Ishikawa (cell line): Measurements from ENCODE around the gene OTUB1.

Source experiments
- CEBPB ChIP-seq: IDR thresholded peaks from 2 replicates; pipeline ENCODE4 v1.6.1; 2012
- CREB1 ChIP-seq: IDR thresholded peaks from 2 replicates; pipeline ENCODE4 v1.6.1; 2012; ENCODE audit warnings: low read depth
- EGR1 ChIP-seq: IDR thresholded peaks from 2 replicates; pipeline ENCODE4 v1.6.1; 2012
- EP300 ChIP-seq: IDR thresholded peaks from 2 replicates; pipeline ENCODE4 v1.6.1; 2012; ENCODE audit warnings: borderline replicate concordance
- FOXM1 ChIP-seq: IDR thresholded peaks from 2 replicates; pipeline ENCODE4 v1.6.1; 2012; ENCODE audit warnings: low read depth, borderline replicate concordance
- NFIC ChIP-seq: IDR thresholded peaks from 2 replicates; pipeline ENCODE4 v1.6.1; 2012
- RAD21 ChIP-seq: IDR thresholded peaks from 2 replicates; pipeline ENCODE4 v1.6.1; 2012; ENCODE audit warnings: low read depth
- TAF1 ChIP-seq: IDR thresholded peaks from 2 replicates; pipeline ENCODE4 v1.6.1; 2012; ENCODE audit warnings: low read depth, mild to moderate bottlenecking
- TCF12 ChIP-seq: IDR thresholded peaks from 2 replicates; pipeline ENCODE4 v1.6.1; 2012; ENCODE audit warnings: low read depth
- TEAD4 ChIP-seq: IDR thresholded peaks from 2 replicates; pipeline ENCODE4 v1.6.1; 2012
- YY1 ChIP-seq: IDR thresholded peaks from 2 replicates; pipeline ENCODE4 v1.6.1; 2012; ENCODE audit warnings: low read depth
- ZBTB7A ChIP-seq: IDR thresholded peaks from 2 replicates; pipeline ENCODE4 v1.6.1; 2012; ENCODE audit warnings: low read depth
- TF ChIP-seq, protein P1 (sequence below): IDR thresholded peaks from 2 replicates; pipeline ENCODE4 v1.6.1; 2012; ENCODE audit warnings: low read depth, mild to moderate bottlenecking
- TF ChIP-seq, protein P2 (sequence below): IDR thresholded peaks from 2 replicates; pipeline ENCODE4 v1.6.1; 2012
- TF ChIP-seq, protein P3 (sequence below): IDR thresholded peaks from 2 replicates; pipeline ENCODE4 v1.6.1; 2012

OTUB1 gene

DNA sequence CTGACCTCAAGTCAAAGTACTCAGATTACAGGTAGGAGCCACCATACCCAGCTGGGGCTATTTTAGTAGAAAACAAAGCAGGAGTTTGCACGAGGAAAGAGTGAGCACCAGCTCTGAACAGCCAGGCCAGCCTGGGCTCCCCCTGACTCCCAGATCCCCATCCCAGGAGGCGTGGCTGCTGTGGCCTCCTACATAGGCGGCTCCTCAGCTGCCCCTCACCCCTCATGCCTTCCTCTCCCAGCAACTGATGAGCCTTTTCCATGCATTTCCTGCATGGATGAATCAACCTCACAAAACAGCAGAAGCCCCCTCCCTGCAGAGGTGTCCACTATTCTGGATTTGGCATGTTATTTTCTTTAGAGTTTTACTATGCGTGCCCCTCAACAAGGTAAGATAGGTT is 39.0 kb downstream of the OTUB1 start:
- no peak for TF ChIP-seq TEAD4
- TF ChIP-seq FOXM1, result no peak

DNA sequence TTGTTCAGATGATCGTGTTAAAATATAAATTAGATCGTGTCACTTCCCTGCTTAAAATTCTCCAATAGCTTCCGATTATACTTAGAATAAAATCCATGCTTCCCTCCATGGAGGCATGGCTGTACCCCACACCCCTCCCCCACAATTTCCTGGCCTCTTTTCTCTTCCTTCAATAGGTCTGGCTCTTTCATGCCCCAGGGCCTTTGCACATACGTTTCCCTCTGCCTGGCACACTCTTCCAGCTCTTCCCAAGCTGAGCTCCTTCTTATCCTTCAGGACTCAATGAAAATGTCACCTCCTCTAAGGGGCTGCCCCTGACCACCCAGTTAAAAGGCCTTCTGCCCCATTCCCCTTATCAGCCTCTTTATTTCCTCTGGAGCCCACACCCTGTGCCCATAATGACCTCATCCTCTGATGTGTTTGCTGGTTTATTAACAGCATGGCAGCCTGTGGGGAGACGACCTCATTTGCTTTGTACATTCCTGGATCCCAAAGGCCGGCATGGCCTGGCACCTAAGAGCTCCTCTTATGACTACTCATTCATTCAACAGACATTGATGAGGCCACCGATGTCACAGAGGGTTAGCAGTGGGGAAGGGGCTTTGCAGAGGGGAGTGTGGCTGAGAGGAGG is 40.5 kb downstream of the OTUB1 start:
- no peak for TF ChIP-seq CEBPB
- TF ChIP-seq TCF12, result no peak
- TF ChIP-seq TEAD4, result no peak
- TF ChIP-seq FOXM1, result no peak
- no peak for TF ChIP-seq ZBTB7A
- TF ChIP-seq, protein P1, sequence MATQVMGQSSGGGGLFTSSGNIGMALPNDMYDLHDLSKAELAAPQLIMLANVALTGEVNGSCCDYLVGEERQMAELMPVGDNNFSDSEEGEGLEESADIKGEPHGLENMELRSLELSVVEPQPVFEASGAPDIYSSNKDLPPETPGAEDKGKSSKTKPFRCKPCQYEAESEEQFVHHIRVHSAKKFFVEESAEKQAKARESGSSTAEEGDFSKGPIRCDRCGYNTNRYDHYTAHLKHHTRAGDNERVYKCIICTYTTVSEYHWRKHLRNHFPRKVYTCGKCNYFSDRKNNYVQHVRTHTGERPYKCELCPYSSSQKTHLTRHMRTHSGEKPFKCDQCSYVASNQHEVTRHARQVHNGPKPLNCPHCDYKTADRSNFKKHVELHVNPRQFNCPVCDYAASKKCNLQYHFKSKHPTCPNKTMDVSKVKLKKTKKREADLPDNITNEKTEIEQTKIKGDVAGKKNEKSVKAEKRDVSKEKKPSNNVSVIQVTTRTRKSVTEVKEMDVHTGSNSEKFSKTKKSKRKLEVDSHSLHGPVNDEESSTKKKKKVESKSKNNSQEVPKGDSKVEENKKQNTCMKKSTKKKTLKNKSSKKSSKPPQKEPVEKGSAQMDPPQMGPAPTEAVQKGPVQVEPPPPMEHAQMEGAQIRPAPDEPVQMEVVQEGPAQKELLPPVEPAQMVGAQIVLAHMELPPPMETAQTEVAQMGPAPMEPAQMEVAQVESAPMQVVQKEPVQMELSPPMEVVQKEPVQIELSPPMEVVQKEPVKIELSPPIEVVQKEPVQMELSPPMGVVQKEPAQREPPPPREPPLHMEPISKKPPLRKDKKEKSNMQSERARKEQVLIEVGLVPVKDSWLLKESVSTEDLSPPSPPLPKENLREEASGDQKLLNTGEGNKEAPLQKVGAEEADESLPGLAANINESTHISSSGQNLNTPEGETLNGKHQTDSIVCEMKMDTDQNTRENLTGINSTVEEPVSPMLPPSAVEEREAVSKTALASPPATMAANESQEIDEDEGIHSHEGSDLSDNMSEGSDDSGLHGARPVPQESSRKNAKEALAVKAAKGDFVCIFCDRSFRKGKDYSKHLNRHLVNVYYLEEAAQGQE, result no peak
- TF ChIP-seq RAD21, result no peak
- no peak for TF ChIP-seq YY1
- TF ChIP-seq, protein P2, sequence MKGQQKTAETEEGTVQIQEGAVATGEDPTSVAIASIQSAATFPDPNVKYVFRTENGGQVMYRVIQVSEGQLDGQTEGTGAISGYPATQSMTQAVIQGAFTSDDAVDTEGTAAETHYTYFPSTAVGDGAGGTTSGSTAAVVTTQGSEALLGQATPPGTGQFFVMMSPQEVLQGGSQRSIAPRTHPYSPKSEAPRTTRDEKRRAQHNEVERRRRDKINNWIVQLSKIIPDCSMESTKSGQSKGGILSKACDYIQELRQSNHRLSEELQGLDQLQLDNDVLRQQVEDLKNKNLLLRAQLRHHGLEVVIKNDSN, result no peak
- TF ChIP-seq EGR1, result no peak
- TF ChIP-seq, protein P3, sequence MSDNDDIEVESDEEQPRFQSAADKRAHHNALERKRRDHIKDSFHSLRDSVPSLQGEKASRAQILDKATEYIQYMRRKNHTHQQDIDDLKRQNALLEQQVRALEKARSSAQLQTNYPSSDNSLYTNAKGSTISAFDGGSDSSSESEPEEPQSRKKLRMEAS, result no peak
- TF ChIP-seq TAF1, result no peak
- no peak for TF ChIP-seq CREB1
- TF ChIP-seq EP300, result no peak
- TF ChIP-seq NFIC, result no peak

DNA sequence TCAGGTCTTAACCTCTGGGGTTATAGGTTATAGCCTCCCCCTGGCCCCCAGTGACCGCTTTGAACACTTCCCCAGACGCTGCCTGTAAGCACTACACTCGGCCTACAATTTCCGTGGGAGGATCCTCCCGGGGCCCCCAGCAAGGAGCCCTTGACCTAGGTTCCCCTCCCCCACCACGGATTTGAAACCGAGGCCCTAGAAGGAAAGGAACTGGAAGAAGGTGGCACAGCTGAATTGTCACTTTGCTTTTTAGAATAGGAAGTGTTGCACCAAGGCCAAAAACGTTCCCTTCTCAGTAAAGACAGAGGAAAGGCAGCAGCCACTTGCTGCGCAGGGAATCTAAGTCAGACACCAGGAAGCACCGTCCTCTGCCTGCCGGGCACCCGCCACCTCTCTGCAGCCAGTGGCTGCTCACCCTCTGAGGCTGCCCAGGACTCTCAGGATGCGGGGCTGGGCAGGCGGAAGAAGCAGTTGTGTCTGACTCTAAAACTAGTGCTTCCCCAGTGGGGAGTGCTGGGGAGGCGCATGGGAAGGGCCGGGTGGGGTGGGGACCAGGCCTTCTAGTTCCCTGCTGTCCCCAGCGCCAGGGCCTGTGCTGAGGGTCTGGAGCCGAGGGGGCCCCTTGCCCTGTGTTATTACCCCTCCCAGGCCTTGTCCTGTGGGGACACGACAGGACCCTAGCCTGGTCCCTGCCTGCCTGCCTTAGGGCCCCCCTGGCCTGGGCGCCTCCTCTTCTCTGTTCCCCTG is 41.6 kb downstream of the OTUB1 start:
- TF ChIP-seq, protein P3, result no peak
- TF ChIP-seq, protein P1, result no peak
- TF ChIP-seq CREB1 (no peak), ZBTB7A (no peak), YY1 (no peak), NFIC (no peak), TEAD4 (no peak), CEBPB (no peak), EP300 (no peak), TAF1 (no peak), FOXM1 (no peak), RAD21 (no peak), TCF12 (no peak), EGR1 (no peak)
- TF ChIP-seq, protein P2, result no peak

DNA sequence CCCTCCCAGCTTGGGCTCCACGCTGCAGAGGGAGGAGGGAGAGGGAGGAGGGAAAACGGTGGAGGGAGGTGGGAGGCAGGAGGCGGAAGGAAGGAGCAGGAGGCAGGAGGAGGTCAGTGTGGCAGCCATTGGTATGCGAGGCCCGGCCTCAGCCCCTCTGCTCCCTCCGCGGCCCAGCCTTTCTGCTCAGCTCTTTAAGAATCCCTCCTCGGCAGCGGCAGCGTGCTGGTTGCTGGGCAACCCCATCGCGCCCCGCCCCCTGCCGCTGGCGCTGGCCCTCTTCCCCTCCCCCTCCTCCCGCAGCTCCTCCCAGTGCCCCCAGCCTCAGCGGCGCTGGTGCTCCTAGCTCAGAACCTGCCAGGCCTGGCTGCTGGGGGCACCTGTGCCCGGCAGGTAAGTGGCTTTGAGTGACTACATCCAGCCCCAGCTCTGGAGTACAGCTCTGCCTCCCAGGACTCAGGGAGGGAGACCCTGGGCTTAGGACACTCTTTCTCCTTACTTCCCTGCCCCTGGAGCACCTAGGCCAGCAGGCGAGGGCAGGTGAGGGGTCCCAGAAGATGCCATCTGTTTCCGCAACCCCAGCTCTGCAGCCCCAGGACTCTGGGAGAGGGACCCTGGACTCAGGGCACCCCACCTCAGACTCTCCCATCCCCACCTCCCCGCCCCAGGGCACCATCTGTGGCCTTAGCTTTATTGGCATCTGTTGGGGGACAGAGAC is 42.3 kb downstream of the OTUB1 start:
- no peak for TF ChIP-seq ZBTB7A
- no peak for TF ChIP-seq YY1
- TF ChIP-seq, protein P3, result no peak
- no peak for TF ChIP-seq FOXM1
- TF ChIP-seq, protein P2, result no peak
- TF ChIP-seq NFIC, result no peak
- TF ChIP-seq TAF1, result no peak

DNA sequence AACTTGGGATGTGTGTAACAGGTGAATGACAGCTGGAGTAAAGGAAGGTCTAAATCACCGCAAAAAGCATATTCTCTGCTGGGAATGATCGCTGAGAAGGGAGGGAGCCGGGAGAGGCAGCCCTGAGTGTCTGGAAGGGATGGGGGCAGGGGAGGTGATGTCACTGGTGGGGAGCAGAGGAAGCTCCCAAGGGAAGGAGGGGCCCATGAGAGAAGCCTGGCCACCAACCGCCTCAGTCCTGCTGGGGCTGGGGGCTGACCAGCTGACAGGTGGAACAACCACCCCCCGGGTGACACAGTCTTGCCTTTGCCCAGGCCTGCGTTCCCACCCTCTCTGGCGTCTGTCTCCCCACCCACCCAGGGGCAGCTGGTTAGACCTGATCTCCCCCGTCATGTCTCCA is 43.5 kb downstream of the OTUB1 start:
- TF ChIP-seq EP300 (no peak), ZBTB7A (no peak), NFIC (no peak), EGR1 (no peak), TEAD4 (no peak), CEBPB (no peak), RAD21 (no peak), TCF12 (no peak), YY1 (no peak), TAF1 (no peak), CREB1 (no peak), FOXM1 (no peak)
- TF ChIP-seq, protein P1, result no peak
- TF ChIP-seq, protein P3, result no peak
- TF ChIP-seq, protein P2, result no peak
